Bronchus fibroblast of lung (primary cell): ENCODE results near the gene ZNF329. TPM values are rescaled to one million over a fixed set of nuclear protein-coding genes. Genes with fewer than 3 reads are reported as not detected.

Experiments
- total RNA-seq: library from RNA; depleted of rRNA; stranded (reverse); fragments of >200 nt; gene quantifications from 2 replicates; pipeline ENCODE4 v1.2.3, GENCODE V29; 2015

The ZNF329 gene
- total RNA-seq, result 5.7 and 5.9 TPM in 2 replicates

GRCh38 chr19:58150328-58150921 lies at the start of gene ZNF329:
TSS of gene ZNF329 (minus strand) at chr19:58150789. CDS start at chr19:58129503, 21,286 bp downstream.

GRCh38 chr19:58182989-58183816 lies 32.6 kb upstream of the ZNF329 start, which contains the start of gene ZNF274:
TSS of gene ZNF274 (plus strand) at chr19:58183061. CDS start at chr19:58183966, 905 bp downstream.

DNA sequence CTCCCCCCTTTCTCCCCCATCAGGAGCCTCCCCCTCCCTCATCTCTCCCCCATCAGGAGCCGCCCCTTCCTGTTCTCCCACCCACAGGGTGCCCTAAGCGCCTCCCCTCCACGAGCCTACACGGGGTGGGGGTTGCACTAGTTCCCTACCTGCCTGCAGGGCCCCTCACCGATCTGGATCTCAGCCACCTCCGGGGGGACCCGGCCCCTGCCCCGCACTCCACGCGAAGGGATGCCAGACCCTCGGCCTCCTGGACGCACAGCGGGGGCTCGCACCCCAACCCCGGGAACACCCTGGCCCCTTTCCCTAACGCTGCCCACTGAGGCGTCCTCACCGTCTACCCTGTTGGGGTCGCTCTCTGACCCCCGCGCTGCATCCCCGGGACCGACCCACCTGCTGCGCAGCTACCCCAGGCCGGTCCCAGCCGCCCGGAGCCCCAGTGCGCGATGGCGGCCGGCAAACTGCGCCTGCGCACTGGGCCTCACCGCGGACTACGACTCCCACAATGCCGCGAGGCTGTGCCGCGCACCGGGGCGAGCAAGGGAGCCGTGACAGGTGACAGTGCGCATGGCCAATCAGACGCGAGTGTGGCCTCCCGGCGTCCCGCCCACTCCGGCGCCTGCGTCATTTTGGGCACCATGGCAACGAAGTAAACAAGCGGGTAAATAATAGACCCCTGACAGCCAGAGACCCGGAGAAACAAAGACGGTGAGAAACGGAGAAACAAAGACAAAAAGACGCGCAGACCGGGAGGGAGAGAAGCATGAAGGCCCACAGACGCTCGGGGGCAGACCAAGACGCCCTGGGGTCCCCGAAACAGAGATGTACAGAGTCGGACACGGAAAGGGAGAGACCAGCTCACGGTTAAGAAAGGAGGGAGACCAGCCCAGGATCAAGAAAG lies 52.6 kb downstream of the ZNF329 start, which contains the start of gene ZSCAN18:
Gene ZSCAN18, minus strand, starts transcription at position 451 of the 901 bp plus-strand sequence. CDS start 7,964 bp downstream, outside the sequence.

Other genes starting within 250 kb of the ZNF329 start
- 4.5 and 8.6 TPM in 2 replicates for gene ZNF417, start 234.2 kb downstream of the ZNF329 start, total RNA-seq
- 1.2 and 1.3 TPM in 2 replicates for gene ZNF418, start 215.4 kb downstream of the ZNF329 start, total RNA-seq
- 1.9 and 2.4 TPM in 2 replicates for gene ZNF256, start 203.1 kb downstream of the ZNF329 start, total RNA-seq
- gene C19orf18, start 176.3 kb downstream of the ZNF329 start, total RNA-seq, result not detected in 2 replicates
- gene ZNF606, start 148.0 kb downstream of the ZNF329 start, total RNA-seq, result 7.4 TPM in 2 replicates
- not detected in 2 replicates for gene ZSCAN1, start 116.8 kb downstream of the ZNF329 start, total RNA-seq
- 2.0 and 2.8 TPM in 2 replicates for gene ZNF135, start 91.5 kb downstream of the ZNF329 start, total RNA-seq
- 29.7 and 29.9 TPM in 2 replicates for gene ZSCAN18, start 52.6 kb downstream of the ZNF329 start, total RNA-seq
- gene ZNF274, start 32.3 kb upstream of the ZNF329 start, total RNA-seq, result 14.6 and 16.8 TPM in 2 replicates
- gene ZNF544, start 78.1 kb upstream of the ZNF329 start, total RNA-seq, result 37.2 and 43.0 TPM in 2 replicates
- 3.7 and 4.2 TPM in 2 replicates for gene ZNF8, start 128.2 kb upstream of the ZNF329 start, total RNA-seq
- 52.1 and 56.0 TPM in 2 replicates for gene ERVK3-1, start 154.6 kb upstream of the ZNF329 start, total RNA-seq
- 1.6 and 1.8 TPM in 2 replicates for gene ZSCAN22, start 176.2 kb upstream of the ZNF329 start, total RNA-seq
- 56.7 and 57.5 TPM in 2 replicates for gene A1BG, start 202.7 kb upstream of the ZNF329 start, total RNA-seq
- gene ZNF497, start 212.0 kb upstream of the ZNF329 start, total RNA-seq, result under 0.01 and 0.74 TPM in 2 replicates
- gene ZNF837, start 230.2 kb upstream of the ZNF329 start, total RNA-seq, result 0.89 and 2.4 TPM in 2 replicates
- gene RPS5, start 236.5 kb upstream of the ZNF329 start, total RNA-seq, result 2,682 and 2,963 TPM in 2 replicates
- gene RNF225, start 244.9 kb upstream of the ZNF329 start, total RNA-seq, result not detected in 2 replicates